Common myeloid progenitor, CD34-positive (primary cell): ENCODE measurements around the gene PFN1.

Experiments
- CTCF ChIA-PET: fragments of 350-600 bp; sonication (Branson Sonifier 250); formaldehyde crosslinking; loops from one replicate; lab custom pipeline; 2021; ENCODE audit warnings: antibody characterized with exemption; lab: Charles Lee
- POLR2A ChIA-PET: fragments of 350-600 bp; sonication (Branson Sonifier 250); formaldehyde crosslinking; loops from one replicate; lab custom pipeline; 2021; ENCODE audit warnings: antibody characterized with exemption; lab: Charles Lee
- DNase-seq, 3 donors: peaks; one replicate each; pipeline versions ENCODE4 v3.0.0 to v3.0.0-alpha.2; 2013
- H3K27ac ChIP-seq, 2 experiments: 1 replicate in 1 of 2; 2 replicates in 1 of 2; pipeline ENCODE4 v1.7.0; 2013; ENCODE audit warnings: inconsistent platforms in 2 of 2, low read length in 2 of 2, mild to moderate bottlenecking in 2 of 2, low read depth in 1 of 2, moderate library complexity in 1 of 2; ENCODE audit not compliant: severe bottlenecking in 2 of 2, insufficient read depth in 1 of 2, poor library complexity in 1 of 2
- H3K27me3 ChIP-seq, 5 experiments: replicated peaks in 2 of 5; 1 replicate in 3 of 5; 2 replicates in 2 of 5; pipeline versions ENCODE4 v1.6.1 to v1.7.0; 2013; ENCODE audit warnings: low read length in 4 of 5, mild to moderate bottlenecking in 2 of 5, moderate library complexity in 2 of 5, inconsistent platforms in 1 of 5; ENCODE audit not compliant: insufficient read depth in 5 of 5, control insufficient read depth in 4 of 5
- H3K36me3 ChIP-seq, 4 experiments: 1 replicate in 2 of 4; 2 replicates in 2 of 4; pipeline versions ENCODE4 v1.6.1 to v1.7.0; 2013; ENCODE audit warnings: low read length in 3 of 4, control low read depth in 1 of 4, mild to moderate bottlenecking in 1 of 4; ENCODE audit not compliant: control insufficient read depth in 4 of 4, insufficient read depth in 4 of 4
- H3K4me1 ChIP-seq, 4 experiments: 1 replicate in 3 of 4; 2 replicates in 1 of 4; pipeline versions ENCODE4 v1.6.1 to v1.7.1; 2013; ENCODE audit warnings: low read length in 3 of 4, mild to moderate bottlenecking in 3 of 4, control low read depth in 1 of 4, inconsistent platforms in 1 of 4, moderate library complexity in 1 of 4; ENCODE audit not compliant: control insufficient read depth in 4 of 4, insufficient read depth in 4 of 4; ENCODE audit errors: control extremely low read depth in 1 of 4
- H3K4me3 ChIP-seq, 7 experiments: 1 replicate in 4 of 7; 2 replicates in 3 of 7; pipeline versions ENCODE4 v1.5.1 to v1.7.0; 2013; ENCODE audit warnings: mild to moderate bottlenecking in 7 of 7, low read length in 6 of 7, moderate library complexity in 6 of 7, inconsistent platforms in 2 of 7, low read depth in 2 of 7, control low read depth in 1 of 7; ENCODE audit not compliant: insufficient read depth in 4 of 7, control insufficient read depth in 1 of 7; ENCODE audit errors: extremely low read depth in 1 of 7
- H3K9me3 ChIP-seq, 5 experiments: 1 replicate in 4 of 5; 2 replicates in 1 of 5; pipeline versions ENCODE4 v1.6.1 to v1.7.1; 2013; ENCODE audit warnings: low read length in 4 of 5, mild to moderate bottlenecking in 2 of 5, inconsistent platforms in 1 of 5, low read depth in 1 of 5, moderate library complexity in 1 of 5; ENCODE audit not compliant: control insufficient read depth in 4 of 5, insufficient read depth in 2 of 5; ENCODE audit errors: control extremely low read depth in 1 of 5
- WGBS: methylation state at CpG from one replicate; pipeline ENCODE4 v1.1.5; 2013; ENCODE audit not compliant: insufficient coverage; 5-methylcytosine and 5-hydroxymethylcytosine counted together

The PFN1 gene

DNA sequence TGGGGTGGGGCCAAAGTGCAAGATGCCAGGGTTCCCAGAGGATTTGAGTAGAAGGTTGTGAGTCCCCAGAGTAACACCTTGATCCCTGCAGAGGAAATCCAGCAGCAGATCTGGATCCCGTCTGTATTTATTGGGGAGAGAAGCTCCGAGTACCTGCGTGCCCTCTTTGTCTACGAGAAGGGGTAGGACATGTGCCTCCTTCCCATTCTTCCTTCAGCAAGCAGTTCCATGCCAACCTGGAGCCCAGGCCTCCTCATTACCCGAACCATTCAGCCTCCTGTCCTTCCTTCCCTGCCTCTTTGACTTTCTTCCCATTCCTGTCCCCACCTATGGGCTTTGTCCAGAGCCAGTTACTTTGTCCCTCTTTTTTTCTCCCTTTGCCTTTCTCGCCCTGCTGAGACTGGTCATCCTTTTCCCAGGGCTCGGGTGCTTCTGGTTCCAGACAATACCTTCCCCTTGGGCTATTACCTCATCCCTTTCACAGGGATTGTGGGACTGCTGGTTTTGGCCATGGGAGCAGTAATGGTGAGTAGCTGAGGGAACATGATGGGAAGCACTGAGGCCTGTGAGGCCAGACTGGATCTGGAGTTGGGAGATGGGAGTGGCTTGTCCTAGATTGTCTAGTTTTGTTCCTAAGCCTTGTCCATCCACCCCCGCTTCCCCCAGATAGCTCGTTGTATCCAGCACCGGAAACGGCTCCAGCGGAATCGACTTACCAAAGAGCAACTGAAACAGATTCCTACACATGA lies 5.4 kb downstream of the PFN1 start:
- 94% methylated on average over 4 of the region's 13 CpGs for WGBS
- no peaks in the 10 kb centered on the region for H3K27me3 ChIP-seq
- H3K9me3 ChIP-seq: no peaks in the 10 kb centered on the region
- peaks cover 34 to 84% (median 75%) of the 10 kb centered on the region in 4 experiments for H3K4me1 ChIP-seq
- ChIA-PET CTCF (interaction anchor here (0.6 to 1.6 kb wide), 5 partner anchors 13 to 42 kb away, joined by 3 to 4 read pairs (median 4); no protein-coding TSS in a partner anchor), POLR2A (no interaction called here)
- peak overlapping the region; percentile 53 to 96 for H3K27ac ChIP-seq
- peak overlapping the region in 2 of 7 experiments; percentile 12 to 90 for H3K4me3 ChIP-seq
- H3K36me3 ChIP-seq: peaks cover 0 to 54% (median 30%) of the 10 kb centered on the region in 4 experiments
- no peak for DNase-seq

GRCh38 chr17:4941319-4941610 lies 7.1 kb downstream of the PFN1 start:
- H3K4me1 ChIP-seq: peaks cover 28 to 89% (median 75%) of the 10 kb centered on the region in 4 experiments
- peak overlapping the region in 6 of 7 experiments; percentile 90 to 97 (median 95) for H3K4me3 ChIP-seq
- no peaks in the 10 kb centered on the region for H3K9me3 ChIP-seq
- ChIA-PET CTCF (no interaction called here), POLR2A (interaction anchor here (2.0 kb wide), 1 partner anchor 26 kb away, joined by 13 read pairs; the partner anchor contains the start of gene SPAG7)
- peak overlapping the region; percentile 87 to 96 for H3K27ac ChIP-seq
- H3K36me3 ChIP-seq: peaks cover 0 to 61% (median 40%) of the 10 kb centered on the region in 4 experiments
- WGBS: 67% methylated on average over 3 of the region's 4 CpGs
- H3K27me3 ChIP-seq: no peaks in the 10 kb centered on the region
- no peak for DNase-seq

DNA sequence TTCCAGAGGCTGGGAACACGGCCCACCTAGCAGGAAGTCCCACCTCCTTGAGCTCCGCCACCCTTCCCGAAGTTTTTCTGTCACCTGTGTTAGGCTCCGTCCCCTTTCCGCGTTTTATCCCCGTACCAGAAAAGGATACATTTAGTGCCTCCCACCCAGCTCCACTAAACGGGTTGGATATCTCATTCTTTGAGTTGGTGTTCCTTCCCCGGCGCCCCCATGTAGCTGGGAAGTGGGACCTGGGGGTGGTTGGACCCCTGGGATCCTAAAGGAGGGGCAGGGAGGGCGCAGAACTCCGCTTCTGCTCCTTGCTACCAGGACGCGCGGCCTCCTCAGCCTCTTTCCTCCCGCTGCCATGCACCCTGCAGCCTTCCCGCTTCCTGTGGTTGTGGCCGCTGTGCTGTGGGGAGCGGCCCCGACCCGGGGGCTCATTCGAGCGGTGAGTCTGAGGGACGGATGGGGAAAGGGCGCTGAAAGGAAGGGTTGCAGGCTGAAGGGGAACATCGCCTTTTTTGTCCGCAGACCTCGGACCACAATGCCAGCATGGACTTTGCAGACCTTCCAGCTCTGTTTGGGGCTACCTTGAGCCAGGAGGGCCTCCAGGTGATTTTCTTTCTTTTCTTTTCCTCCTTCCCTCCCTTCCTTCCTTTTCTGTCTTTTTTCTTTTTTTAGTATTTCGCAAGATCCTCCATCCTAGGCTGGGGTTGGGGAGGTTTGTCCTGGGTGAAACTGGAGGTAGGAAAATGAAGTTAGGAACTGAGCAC lies 7.6 kb downstream of the PFN1 start:
- H3K27me3 ChIP-seq: no peaks in the 10 kb centered on the region
- peak overlapping the region; percentile 87 to 96 for H3K27ac ChIP-seq
- 0% methylated on average over 14 of the region's 29 CpGs for WGBS
- peak in 2 of 3 donors; percentile 17 to 20 for DNase-seq
- ChIA-PET CTCF (interaction anchor here (0.6 to 2.5 kb wide), 5 partner anchors 22 to 151 kb away, joined by 3 to 16 read pairs (median 4); no protein-coding TSS in a partner anchor), POLR2A (interaction anchor here (1.0 to 2.2 kb wide), 5 partner anchors 8 to 39 kb away, joined by 3 to 17 read pairs (median 8); partner anchors contain the start of genes PFN1 and SPAG7)
- no peaks in the 10 kb centered on the region for H3K9me3 ChIP-seq
- peak overlapping the region; percentile 75 to 97 (median 94) for H3K4me3 ChIP-seq
- peaks cover 24 to 89% (median 70%) of the 10 kb centered on the region in 4 experiments for H3K4me1 ChIP-seq
- peaks cover 0 to 61% (median 36%) of the 10 kb centered on the region in 4 experiments for H3K36me3 ChIP-seq

DNA sequence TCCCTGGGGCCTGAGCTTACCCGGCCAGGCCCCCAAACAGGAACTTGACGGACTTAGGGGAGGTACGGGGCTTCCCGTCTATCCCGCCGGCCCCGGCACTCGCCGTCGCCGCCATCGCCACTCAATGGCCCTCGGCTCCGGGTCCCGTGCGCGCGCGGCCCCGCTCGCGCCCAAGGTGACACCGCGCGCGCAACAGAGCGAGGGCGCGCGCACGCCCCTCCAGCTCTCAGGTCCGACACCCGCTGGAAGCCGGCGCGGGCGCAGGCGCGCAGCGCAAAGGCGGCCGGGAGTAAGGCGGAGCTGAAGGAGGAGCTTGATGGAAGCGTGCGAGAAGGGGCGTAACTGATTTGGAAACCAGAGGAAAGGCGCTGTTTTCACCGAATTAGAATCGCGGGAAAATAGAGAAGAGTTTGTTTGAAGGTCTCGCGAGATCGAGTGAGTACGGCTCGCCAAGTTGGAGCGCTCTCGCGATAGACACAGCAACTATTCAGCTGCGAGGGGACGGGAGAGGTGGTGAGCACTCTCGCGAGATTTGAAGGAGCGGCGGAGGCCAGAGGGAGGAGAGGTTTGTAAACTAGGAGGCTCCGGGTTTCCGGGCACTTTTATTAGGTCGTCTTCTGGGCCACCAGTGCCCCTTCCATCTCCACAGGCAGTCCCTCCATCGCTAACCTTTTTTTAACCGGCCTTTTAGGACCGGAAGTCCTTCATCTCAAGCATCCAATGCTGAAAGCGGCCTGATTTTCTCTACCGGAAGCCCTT lies 8.4 kb downstream of the PFN1 start, which contains the start of the genes RNF167 and SLC25A11:
Gene RNF167 (plus strand): TSS at position 473 of the 759 bp plus-strand sequence. CDS start 642 bp downstream, outside the sequence.
Gene SLC25A11 (minus strand): TSS at position 251 of the 759 bp plus-strand sequence. CDS start 136 bp downstream, at position 115.
- Histone ChIP-seq H3K4me1 (peaks cover 17 to 89% (median 62%) of the 10 kb centered on the region in 4 experiments), H3K36me3 (peaks cover 0 to 53% (median 29%) of the 10 kb centered on the region in 4 experiments), H3K27ac (peak within 1 kb of the TSS; percentile 87 to 96), H3K27me3 (no peaks in the 10 kb centered on the region), H3K9me3 (no peaks in the 10 kb centered on the region), H3K4me3 (peak within 1 kb of the TSS; percentile 75 to 97 (median 94))
- CTCF ChIA-PET: interaction anchor here (0.8 to 2.5 kb wide), 9 partner anchors 9 to 150 kb away, joined by 3 to 16 read pairs (median 4); partner anchors contain the start of gene PFN1
- 0% methylated on average over 68 of the region's 72 CpGs for WGBS
- POLR2A ChIA-PET: interaction anchor here (0.6 to 2.2 kb wide), 7 partner anchors 9 to 57 kb away, joined by 3 to 17 read pairs (median 6); partner anchors contain the start of genes C17orf107, INCA1, KIF1C and PFN1
- DNase-seq: peak; percentile 100

GRCh38 chr17:4939546-4939795 lies 8.9 kb downstream of the PFN1 start:
- Histone ChIP-seq H3K4me1 (peaks cover 14 to 89% (median 61%) of the 10 kb centered on the region in 4 experiments), H3K4me3 (peak overlapping the region; percentile 72 to 97 (median 94)), H3K9me3 (no peaks in the 10 kb centered on the region), H3K27ac (peak overlapping the region; percentile 87 to 96), H3K36me3 (peaks cover 0 to 48% (median 25%) of the 10 kb centered on the region in 4 experiments), H3K27me3 (no peaks in the 10 kb centered on the region)
- peak in 1 of 3 donors; percentile 34 for DNase-seq
- POLR2A ChIA-PET: interaction anchor here (0.6 to 2.2 kb wide), 7 partner anchors 10 to 58 kb away, joined by 3 to 17 read pairs (median 6); partner anchors contain the start of genes C17orf107, INCA1, KIF1C and PFN1
- 0% methylated on average over 16 of the region's 16 CpGs for WGBS
- CTCF ChIA-PET: interaction anchor here (0.8 to 2.5 kb wide), 9 partner anchors 9 to 150 kb away, joined by 3 to 16 read pairs (median 4); partner anchors contain the start of genes CHRNE and PFN1
